BLaER1 treated with 17β-estradiol and CSF1 and Interleukin-3, amounts not matched to agents 10 nM and 100 nM (cell line): ENCODE results near the gene ANKRD44.
"Not testable (repeated sequence)": the region's sequence is repeated elsewhere in the genome, so short reads cannot be mapped to it uniquely, and the experiment has no call there.

ENCODE experiments used
- H3K27ac ChIP-seq, 11 experiments: shearing (Covaris generic); formaldehyde crosslinking; 2 replicates each; pipeline ENCODE4 v1.8.1; 2022
- H3K27me3 ChIP-seq, 11 experiments: shearing (Covaris generic); formaldehyde crosslinking; 2 replicates each; pipeline ENCODE4 v1.8.1; 2022
- H3K36me3 ChIP-seq, 11 experiments: shearing (Covaris generic); formaldehyde crosslinking; 2 replicates each; pipeline ENCODE4 v1.8.1; 2022
- H3K4me1 ChIP-seq, 10 experiments: shearing (Covaris generic); formaldehyde crosslinking; 2 replicates each; pipeline ENCODE4 v1.8.1; 2022
- H3K4me2 ChIP-seq, 11 experiments: shearing (Covaris generic); formaldehyde crosslinking; 2 replicates each; pipeline ENCODE4 v1.8.1; 2022
- H3K4me3 ChIP-seq, 10 experiments: shearing (Covaris generic); formaldehyde crosslinking; 2 replicates each; pipeline ENCODE4 v1.8.1; 2022
- H3K9ac ChIP-seq, 11 experiments: shearing (Covaris generic); formaldehyde crosslinking; 2 replicates each; pipeline ENCODE4 v1.8.1; 2022
- H3K9me3 ChIP-seq, 11 experiments: shearing (Covaris generic); formaldehyde crosslinking; replicated peaks in 1 of 11; 2 replicates each; pipeline ENCODE4 v1.8.1; 2022
- H4K20me1 ChIP-seq, 11 experiments: shearing (Covaris generic); formaldehyde crosslinking; 2 replicates each; pipeline ENCODE4 v1.8.1; 2022
- Cebpa-rat ChIP-seq, 11 experiments: shearing (Covaris generic); IDR thresholded peaks; 2 replicates each; pipeline ENCODE4 v1.8.1; 2022

Gene ANKRD44

GRCh38 chr2:197030090-197030489 lies 280.5 kb downstream of the ANKRD44 start:
- H3K36me3 ChIP-seq = peaks cover 0 to 97% (median 0%) of the 10 kb centered on the region in 11 experiments; a peak in 8 of 22 replicates
- no peaks in the 10 kb centered on the region for H3K27me3 ChIP-seq
- H4K20me1 ChIP-seq = no peaks in the 10 kb centered on the region
- H3K4me3 ChIP-seq = no peak overlapping the region
- no peak overlapping the region for H3K4me2 ChIP-seq
- H3K4me1 ChIP-seq = 0 out of 20 replicates have a peak, but pooled peaks cover 0 to 5% (median 0%) of the 10 kb centered on the region in 10 experiments
- no peak for TF ChIP-seq Cebpa-rat (IDR thresholded peaks at IDR 0.05)
- no peak overlapping the region for H3K9ac ChIP-seq
- no peak overlapping the region for H3K27ac ChIP-seq
- H3K9me3 ChIP-seq = peaks cover 12 to 42% (median 19%) of the 10 kb centered on the region in 11 experiments; a peak in 20 of 22 replicates

GRCh38 chr2:197028633-197029032 lies 281.9 kb downstream of the ANKRD44 start:
- no peaks in the 10 kb centered on the region for H3K27me3 ChIP-seq
- TF ChIP-seq Cebpa-rat (IDR thresholded peaks at IDR 0.05) = no peak
- no peak overlapping the region for H3K4me3 ChIP-seq
- H3K36me3 ChIP-seq = peaks cover 0 to 97% (median 0%) of the 10 kb centered on the region in 11 experiments; a peak in 9 of 22 replicates
- no peak overlapping the region for H3K27ac ChIP-seq
- no peak overlapping the region for H3K9ac ChIP-seq
- H3K4me1 ChIP-seq = 0 out of 20 replicates have a peak, but pooled peaks cover 0 to 5% (median 0%) of the 10 kb centered on the region in 10 experiments
- peaks cover 12 to 33% (median 19%) of the 10 kb centered on the region in 11 experiments; a peak in 20 of 22 replicates for H3K9me3 ChIP-seq
- no peaks in the 10 kb centered on the region for H4K20me1 ChIP-seq
- no peak overlapping the region for H3K4me2 ChIP-seq

- no peak for TF ChIP-seq Cebpa-rat (IDR thresholded peaks at IDR 0.05)
- Histone ChIP-seq H3K27me3 (no peaks in the 10 kb centered on the region), H3K9ac (no peak overlapping the region), H3K36me3 (peaks cover 0 to 97% (median 0%) of the 10 kb centered on the region in 11 experiments; a peak in 9 of 22 replicates), H3K4me1 (0 out of 20 replicates have a peak, but pooled peaks cover 0 to 5% (median 0%) of the 10 kb centered on the region in 10 experiments), H3K4me3 (no peak overlapping the region), H3K4me2 (no peak overlapping the region), H4K20me1 (no peaks in the 10 kb centered on the region), H3K9me3 (peaks cover 12 to 29% (median 16%) of the 10 kb centered on the region in 11 experiments; a peak in 20 of 22 replicates), H3K27ac (no peak overlapping the region)
Measured at GRCh38 chr2:197028230-197028629, 282.4 kb downstream of the ANKRD44 start.

- H3K36me3 ChIP-seq = peaks cover 0 to 95% (median 0%) of the 10 kb centered on the region in 11 experiments; a peak in 9 of 22 replicates
- H3K4me1 ChIP-seq = no peaks in the 10 kb centered on the region
- no peak overlapping the region for H3K4me2 ChIP-seq
- H4K20me1 ChIP-seq = no peaks in the 10 kb centered on the region
- no peak overlapping the region for H3K4me3 ChIP-seq
- no peak overlapping the region for H3K27ac ChIP-seq
- H3K27me3 ChIP-seq = no peaks in the 10 kb centered on the region
- no peak overlapping the region for H3K9ac ChIP-seq
- no peak for TF ChIP-seq Cebpa-rat (IDR thresholded peaks at IDR 0.05)
- peaks cover 0 to 11% (median 0%) of the 10 kb centered on the region in 11 experiments; a peak in 1 of 22 replicates for H3K9me3 ChIP-seq
Measured at GRCh38 chr2:197024206-197024605, 286.4 kb downstream of the ANKRD44 start.

- H4K20me1 ChIP-seq, H3K4me1 ChIP-seq, H3K27ac ChIP-seq, H3K9ac ChIP-seq, H3K4me2 ChIP-seq, H3K27me3 ChIP-seq, H3K4me3 ChIP-seq: not testable (repeated sequence)
- Histone ChIP-seq H3K36me3 (peaks cover 0 to 84% (median 0%) of the 10 kb centered on the region in 11 experiments; a peak in 9 of 22 replicates), H3K9me3 (peaks cover 0 to 11% (median 0%) of the 10 kb centered on the region in 11 experiments; a peak in 1 of 22 replicates)
Measured at GRCh38 chr2:197020921-197021320, 289.7 kb downstream of the ANKRD44 start.

GRCh38 chr2:197013098-197013497 lies 297.5 kb downstream of the ANKRD44 start:
- Histone ChIP-seq H3K4me2 (no peak overlapping the region), H3K9me3 (no peaks in the 10 kb centered on the region), H3K4me3 (no peak overlapping the region), H4K20me1 (no peaks in the 10 kb centered on the region), H3K4me1 (0 out of 20 replicates have a peak, but pooled peaks cover 0 to 7% (median 0%) of the 10 kb centered on the region in 10 experiments), H3K27me3 (no peaks in the 10 kb centered on the region), H3K9ac (no peak overlapping the region), H3K27ac (no peak overlapping the region), H3K36me3 (peaks cover 0 to 78% (median 0%) of the 10 kb centered on the region in 11 experiments; a peak in 7 of 22 replicates)
- TF ChIP-seq Cebpa-rat (IDR thresholded peaks at IDR 0.05) = no peak

GRCh38 chr2:197011801-197012641 lies 298.6 kb downstream of the ANKRD44 start:
- no peak overlapping the region for H3K4me2 ChIP-seq
- no peak for TF ChIP-seq Cebpa-rat (IDR thresholded peaks at IDR 0.05)
- 0 out of 20 replicates have a peak, but pooled peaks cover 0 to 7% (median 0%) of the 10 kb centered on the region in 10 experiments for H3K4me1 ChIP-seq
- H3K27me3 ChIP-seq = no peaks in the 10 kb centered on the region
- H3K9me3 ChIP-seq = no peaks in the 10 kb centered on the region
- H3K27ac ChIP-seq = no peak overlapping the region
- peaks cover 0 to 82% (median 0%) of the 10 kb centered on the region in 11 experiments; a peak in 7 of 22 replicates for H3K36me3 ChIP-seq
- H3K4me3 ChIP-seq = no peak overlapping the region
- no peaks in the 10 kb centered on the region for H4K20me1 ChIP-seq
- H3K9ac ChIP-seq = no peak overlapping the region

GRCh38 chr2:197011021-197011417 lies 299.6 kb downstream of the ANKRD44 start:
- Histone ChIP-seq H3K4me3 (no peak overlapping the region), H3K9ac (no peak overlapping the region), H4K20me1 (no peaks in the 10 kb centered on the region), H3K9me3 (no peaks in the 10 kb centered on the region), H3K4me2 (no peak overlapping the region), H3K27me3 (no peaks in the 10 kb centered on the region), H3K27ac (no peak overlapping the region), H3K36me3 (peaks cover 0 to 86% (median 0%) of the 10 kb centered on the region in 11 experiments; a peak in 7 of 22 replicates), H3K4me1 (peaks cover 0 to 7% (median 0%) of the 10 kb centered on the region in 10 experiments; a peak in 1 of 20 replicates)
- TF ChIP-seq Cebpa-rat (IDR thresholded peaks at IDR 0.05) = no peak
